NCI-H345 treated with DMSO at 0.1 percent for 48 hours (cell line): Measurements from ENCODE around the gene FBXL13.
"Not testable (repeated sequence)": the region's sequence is repeated elsewhere in the genome, so short reads cannot be mapped to it uniquely, and the experiment has no call there.

Experiments
- DNase-seq: peaks from one replicate; lab custom pipeline; 2025; ENCODE audit not compliant: unreplicated experiment; lab: John Stamatoyannopoulos, UW

FBXL13 gene

GRCh38 chr7:102829075-102829474 is 245.5 kb downstream of the FBXL13 start:
- DNase-seq: no peak

GRCh38 chr7:102828286-102828685 is 246.3 kb downstream of the FBXL13 start:
- no peak for DNase-seq

GRCh38 chr7:102823390-102824119 is 251.0 kb downstream of the FBXL13 start:
- no peak for DNase-seq

GRCh38 chr7:102821994-102822747 is 252.4 kb downstream of the FBXL13 start:
- no peak for DNase-seq

- no peak for DNase-seq
Measured at GRCh38 chr7:102819151-102819550, 255.4 kb downstream of the FBXL13 start.

GRCh38 chr7:102817616-102818573 is 256.7 kb downstream of the FBXL13 start:
- DNase-seq: no peak

GRCh38 chr7:102814025-102814471 is 260.5 kb downstream of the FBXL13 start:
- no peak for DNase-seq

- no peak for DNase-seq
Measured at GRCh38 chr7:102813191-102814024, 261.2 kb downstream of the FBXL13 start.

- no peak for DNase-seq
Measured at GRCh38 chr7:102811942-102812678, 262.5 kb downstream of the FBXL13 start.

- no peak for DNase-seq
Measured at GRCh38 chr7:102810916-102811315, 263.7 kb downstream of the FBXL13 start.

GRCh38 chr7:102806613-102807012 is 268.0 kb downstream of the FBXL13 start:
- no peak for DNase-seq

GRCh38 chr7:102795987-102796595 is 278.5 kb downstream of the FBXL13 start:
- not testable (repeated sequence) for DNase-seq

- not testable (repeated sequence) for DNase-seq
Measured at GRCh38 chr7:102794567-102794966, 280.0 kb downstream of the FBXL13 start.

GRCh38 chr7:102791831-102792230 is 282.8 kb downstream of the FBXL13 start:
- not testable (repeated sequence) for DNase-seq

GRCh38 chr7:102791367-102791766 is 283.2 kb downstream of the FBXL13 start:
- DNase-seq: not testable (repeated sequence)

- not testable (repeated sequence) for DNase-seq
Measured at GRCh38 chr7:102790364-102791100, 284.1 kb downstream of the FBXL13 start.

- DNase-seq: not testable (repeated sequence)
Measured at GRCh38 chr7:102788770-102789169, 285.8 kb downstream of the FBXL13 start.

GRCh38 chr7:102780926-102781325 is 293.7 kb downstream of the FBXL13 start:
- not testable (repeated sequence) for DNase-seq
